Measurements from ENCODE around the gene LIMS2. TPM values are rescaled to one million over a fixed set of nuclear protein-coding genes. Genes with fewer than 3 reads are reported as not detected.

The LIMS2 gene
- polyA plus RNA-seq, 2 donors, result 32.4 to 58.4 TPM

DNA sequence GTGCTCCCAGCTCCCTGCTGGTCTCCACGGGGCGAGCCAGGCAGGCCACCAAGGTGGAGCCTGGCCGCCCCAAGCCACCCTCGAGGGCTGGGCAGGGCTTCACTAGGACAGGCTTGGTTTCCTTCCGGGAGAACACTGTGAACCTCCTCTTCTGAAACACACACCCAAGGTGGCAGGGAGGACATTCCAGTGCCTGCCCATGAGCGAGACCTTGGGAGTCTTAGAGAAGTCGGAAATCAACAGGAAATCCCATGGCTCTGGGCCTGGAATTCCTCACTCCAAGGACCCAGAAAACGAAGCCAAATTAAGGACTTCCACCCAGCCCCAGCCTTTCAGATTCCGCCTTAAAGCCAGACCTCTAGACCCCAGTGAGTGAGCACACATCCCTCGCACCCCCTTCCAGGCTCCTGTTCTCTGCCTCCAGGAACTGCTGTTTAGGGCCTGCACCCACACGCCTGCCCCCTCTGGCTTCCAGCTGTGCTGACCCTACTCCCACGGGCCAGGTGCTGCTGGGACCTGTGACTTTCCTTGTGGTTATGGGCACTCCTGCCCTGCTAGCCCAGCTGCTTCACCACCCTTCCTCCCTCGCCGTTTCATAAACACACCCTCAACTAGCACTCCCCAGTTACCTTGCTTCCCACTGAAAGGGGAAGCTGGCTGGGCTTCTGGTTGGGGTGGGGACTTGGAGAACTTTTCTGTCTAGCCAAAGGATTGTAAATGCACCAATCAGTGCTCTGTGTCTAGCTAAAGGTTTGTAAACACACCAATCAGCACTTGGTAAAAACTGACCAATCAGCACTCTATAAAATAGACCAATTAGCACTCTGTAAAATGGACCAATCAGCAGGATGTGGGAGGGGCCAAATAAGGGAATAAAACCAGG is 15.7 kb downstream of the LIMS2 start:
- peaks cover 6 to 25% of the 10 kb centered on the region in 2 donors for H3K4me1 ChIP-seq (ENCODE audit: control insufficient read depth in 2 of 2, insufficient read depth in 2 of 2, low read length in 1 of 2)
- no peaks in the 10 kb centered on the region for H3K9me3 ChIP-seq (ENCODE audit: control insufficient read depth in 2 of 2, insufficient read depth in 1 of 2, low read depth in 1 of 2, low read length in 1 of 2)
- peaks cover 0 to 5% of the 10 kb centered on the region in 2 donors for H3K36me3 ChIP-seq (ENCODE audit: control insufficient read depth in 2 of 2, insufficient read depth in 2 of 2, low read length in 1 of 2)
- no peaks in the 10 kb centered on the region for H3K27me3 ChIP-seq (ENCODE audit: control insufficient read depth in 1 of 2, insufficient read depth in 2 of 2, low read length in 2 of 2)
- H3K27ac ChIP-seq (ENCODE audit: low read depth in 2 of 2, low read length in 1 of 2), result peak overlapping the region; percentile 49 to 75
- H3K4me3 ChIP-seq (ENCODE audit: low read depth in 1 of 2, low read length in 2 of 2), result no peak overlapping the region
- WGBS, 2 donors, result 56 to 70% methylated on average over 14 of the region's 14 CpGs

DNA sequence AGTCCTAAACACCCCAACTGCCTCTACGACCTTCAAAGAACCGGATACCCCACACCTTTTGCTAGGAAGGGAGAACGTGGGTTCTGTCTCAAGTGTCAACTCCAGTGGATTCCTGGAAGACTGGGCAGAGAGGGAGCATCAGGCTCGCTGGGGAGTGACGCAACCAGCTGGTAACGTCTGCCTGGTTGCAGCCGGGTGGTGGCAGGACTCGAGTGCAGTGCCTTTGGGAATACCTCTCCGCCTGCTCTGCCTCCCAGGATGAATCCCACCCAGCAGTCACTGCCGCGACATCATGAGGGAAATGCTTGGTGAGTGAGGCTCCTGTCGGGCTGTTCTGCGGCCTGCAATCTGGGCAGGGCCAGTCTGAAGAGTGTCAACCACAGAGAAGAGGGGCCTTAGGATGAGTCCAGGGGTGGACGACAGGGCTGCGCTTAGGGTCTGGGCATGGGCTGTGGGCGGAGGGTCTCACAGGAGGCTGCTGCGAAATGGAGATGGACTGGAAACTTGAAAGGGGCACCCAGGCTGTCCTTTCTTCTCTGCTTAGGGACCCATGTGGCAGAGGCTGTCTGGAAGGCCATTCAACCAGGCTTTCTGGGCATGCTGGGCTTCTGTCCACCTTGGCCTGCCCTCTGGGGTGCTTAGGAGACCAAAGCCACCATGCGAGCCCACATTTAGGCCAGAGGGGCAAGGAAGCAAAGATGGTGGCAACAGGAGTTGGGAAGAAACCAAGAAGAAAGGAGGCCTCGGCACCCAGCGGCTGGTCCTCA is 16.5 kb downstream of the LIMS2 start:
- H3K27ac ChIP-seq (ENCODE audit: low read depth in 2 of 2, low read length in 1 of 2), result peak overlapping the region; percentile 49 to 75
- H3K4me1 ChIP-seq (ENCODE audit: control insufficient read depth in 2 of 2, insufficient read depth in 2 of 2, low read length in 1 of 2), result peaks cover under 1 to 25% of the 10 kb centered on the region in 2 donors
- no peaks in the 10 kb centered on the region for H3K27me3 ChIP-seq (ENCODE audit: control insufficient read depth in 1 of 2, insufficient read depth in 2 of 2, low read length in 2 of 2)
- WGBS, 2 donors, result 82 to 83% methylated on average over 20 of the region's 20 CpGs
- H3K4me3 ChIP-seq (ENCODE audit: low read depth in 1 of 2, low read length in 2 of 2), result no peak overlapping the region
- peaks cover 5 to 6% of the 10 kb centered on the region in 2 donors for H3K36me3 ChIP-seq (ENCODE audit: control insufficient read depth in 2 of 2, insufficient read depth in 2 of 2, low read length in 1 of 2)
- H3K9me3 ChIP-seq (ENCODE audit: control insufficient read depth in 2 of 2, insufficient read depth in 1 of 2, low read depth in 1 of 2, low read length in 1 of 2), result no peaks in the 10 kb centered on the region

DNA sequence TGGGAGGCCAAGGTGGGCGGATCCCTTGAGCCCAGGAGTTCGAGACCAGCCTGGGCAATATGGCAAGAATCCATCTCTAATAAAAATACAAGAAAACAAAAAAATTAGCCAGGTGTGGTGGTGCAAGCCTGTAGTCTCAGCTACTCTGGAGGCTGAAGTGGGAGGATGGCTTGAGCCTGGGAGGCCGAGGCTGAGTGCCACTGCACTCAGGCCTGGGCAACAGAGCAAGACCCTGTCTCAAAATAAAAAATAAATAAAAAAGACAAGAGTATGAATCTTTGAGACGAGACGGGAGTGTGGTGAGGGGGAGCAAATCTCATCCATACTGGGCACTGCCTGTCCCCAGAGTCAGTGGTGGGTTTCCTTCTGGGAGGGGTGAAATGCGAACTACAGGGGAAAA is 17.2 kb downstream of the LIMS2 start:
- Histone ChIP-seq H3K27me3 (ENCODE audit: control insufficient read depth in 1 of 2, insufficient read depth in 2 of 2, low read length in 2 of 2) (no peaks in the 10 kb centered on the region), H3K36me3 (ENCODE audit: control insufficient read depth in 2 of 2, insufficient read depth in 2 of 2, low read length in 1 of 2) (peaks cover 5 to 7% of the 10 kb centered on the region in 2 donors), H3K4me1 (ENCODE audit: control insufficient read depth in 2 of 2, insufficient read depth in 2 of 2, low read length in 1 of 2) (peaks cover 0 to 24% of the 10 kb centered on the region in 2 donors), H3K9me3 (ENCODE audit: control insufficient read depth in 2 of 2, insufficient read depth in 1 of 2, low read depth in 1 of 2, low read length in 1 of 2) (no peaks in the 10 kb centered on the region), H3K4me3 (ENCODE audit: low read depth in 1 of 2, low read length in 2 of 2) (no peak overlapping the region), H3K27ac (ENCODE audit: low read depth in 2 of 2, low read length in 1 of 2) (peak overlapping the region in 1 of 2 donors; percentile 75)
- 84 to 91% methylated on average over 6 of the region's 6 CpGs for WGBS, 2 donors

DNA sequence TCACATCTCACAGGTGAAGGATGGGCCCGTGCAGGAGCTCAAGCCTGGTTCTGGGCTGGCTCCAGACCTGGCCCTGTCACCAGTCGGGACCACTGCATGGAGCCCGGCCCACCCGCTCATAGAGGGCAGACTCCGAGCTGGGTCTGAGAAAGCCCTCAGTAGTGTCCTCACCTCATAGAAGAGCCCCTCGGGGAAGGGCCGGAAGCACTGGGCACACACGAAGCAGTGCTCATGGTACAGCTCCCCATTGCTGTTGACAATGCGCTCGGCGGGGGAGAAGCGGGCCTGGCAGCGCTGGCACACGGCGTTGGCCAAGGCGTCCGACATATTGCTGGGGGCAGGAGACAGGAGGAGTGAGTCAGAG is 18.1 kb downstream of the LIMS2 start:
- peaks cover 0 to 20% of the 10 kb centered on the region in 2 donors for H3K4me1 ChIP-seq (ENCODE audit: control insufficient read depth in 2 of 2, insufficient read depth in 2 of 2, low read length in 1 of 2)
- no peaks in the 10 kb centered on the region for H3K27me3 ChIP-seq (ENCODE audit: control insufficient read depth in 1 of 2, insufficient read depth in 2 of 2, low read length in 2 of 2)
- peak overlapping the region in 1 of 2 donors; percentile 27 for H3K27ac ChIP-seq (ENCODE audit: low read depth in 2 of 2, low read length in 1 of 2)
- H3K36me3 ChIP-seq (ENCODE audit: control insufficient read depth in 2 of 2, insufficient read depth in 2 of 2, low read length in 1 of 2), result peaks cover 5 to 7% of the 10 kb centered on the region in 2 donors
- 86% methylated on average over 17 of the region's 17 CpGs for WGBS, 2 donors
- H3K4me3 ChIP-seq (ENCODE audit: low read depth in 1 of 2, low read length in 2 of 2), result no peak overlapping the region
- H3K9me3 ChIP-seq (ENCODE audit: control insufficient read depth in 2 of 2, insufficient read depth in 1 of 2, low read depth in 1 of 2, low read length in 1 of 2), result no peaks in the 10 kb centered on the region

DNA sequence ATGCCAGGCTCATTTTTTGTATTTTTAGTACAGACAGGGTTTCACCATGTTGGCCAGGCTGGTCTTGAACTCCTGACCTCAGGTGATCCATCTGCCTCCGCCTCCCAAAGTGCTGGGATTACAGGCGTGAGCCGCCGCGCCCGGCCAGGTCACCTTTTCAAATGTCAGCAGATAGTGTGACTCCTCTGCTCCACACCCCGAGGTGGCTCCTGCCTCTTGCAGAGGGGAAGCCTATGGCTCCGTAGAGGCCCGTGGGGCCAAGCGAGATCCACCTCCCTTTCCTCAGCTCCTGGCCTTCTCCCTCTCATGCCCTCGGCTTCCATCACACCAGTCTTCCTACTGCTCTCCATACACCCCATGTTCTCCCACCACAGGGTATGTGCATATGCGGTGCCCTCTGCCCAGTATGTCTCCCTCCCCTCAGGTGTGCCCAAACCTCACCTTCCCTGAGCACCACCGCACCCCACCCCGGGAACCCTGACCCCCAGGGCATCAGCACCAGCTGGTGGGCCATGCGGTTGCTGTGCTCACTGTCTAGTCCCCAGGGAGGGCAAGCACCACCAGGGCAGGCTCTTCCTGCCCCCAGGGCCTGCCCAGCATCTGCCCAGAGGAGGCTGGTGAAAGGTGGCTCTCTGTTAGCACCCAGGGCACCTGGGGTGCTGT is 18.6 kb downstream of the LIMS2 start:
- Histone ChIP-seq H3K4me1 (ENCODE audit: control insufficient read depth in 2 of 2, insufficient read depth in 2 of 2, low read length in 1 of 2) (peaks cover 0 to 14% of the 10 kb centered on the region in 2 donors), H3K27ac (ENCODE audit: low read depth in 2 of 2, low read length in 1 of 2) (peak overlapping the region in 1 of 2 donors; percentile 27), H3K36me3 (ENCODE audit: control insufficient read depth in 2 of 2, insufficient read depth in 2 of 2, low read length in 1 of 2) (peaks cover 5 to 7% of the 10 kb centered on the region in 2 donors), H3K27me3 (ENCODE audit: control insufficient read depth in 1 of 2, insufficient read depth in 2 of 2, low read length in 2 of 2) (no peaks in the 10 kb centered on the region), H3K9me3 (ENCODE audit: control insufficient read depth in 2 of 2, insufficient read depth in 1 of 2, low read depth in 1 of 2, low read length in 1 of 2) (no peaks in the 10 kb centered on the region), H3K4me3 (ENCODE audit: low read depth in 1 of 2, low read length in 2 of 2) (no peak overlapping the region)
- WGBS, 2 donors, result 80 to 86% methylated on average over 15 of the region's 15 CpGs

DNA sequence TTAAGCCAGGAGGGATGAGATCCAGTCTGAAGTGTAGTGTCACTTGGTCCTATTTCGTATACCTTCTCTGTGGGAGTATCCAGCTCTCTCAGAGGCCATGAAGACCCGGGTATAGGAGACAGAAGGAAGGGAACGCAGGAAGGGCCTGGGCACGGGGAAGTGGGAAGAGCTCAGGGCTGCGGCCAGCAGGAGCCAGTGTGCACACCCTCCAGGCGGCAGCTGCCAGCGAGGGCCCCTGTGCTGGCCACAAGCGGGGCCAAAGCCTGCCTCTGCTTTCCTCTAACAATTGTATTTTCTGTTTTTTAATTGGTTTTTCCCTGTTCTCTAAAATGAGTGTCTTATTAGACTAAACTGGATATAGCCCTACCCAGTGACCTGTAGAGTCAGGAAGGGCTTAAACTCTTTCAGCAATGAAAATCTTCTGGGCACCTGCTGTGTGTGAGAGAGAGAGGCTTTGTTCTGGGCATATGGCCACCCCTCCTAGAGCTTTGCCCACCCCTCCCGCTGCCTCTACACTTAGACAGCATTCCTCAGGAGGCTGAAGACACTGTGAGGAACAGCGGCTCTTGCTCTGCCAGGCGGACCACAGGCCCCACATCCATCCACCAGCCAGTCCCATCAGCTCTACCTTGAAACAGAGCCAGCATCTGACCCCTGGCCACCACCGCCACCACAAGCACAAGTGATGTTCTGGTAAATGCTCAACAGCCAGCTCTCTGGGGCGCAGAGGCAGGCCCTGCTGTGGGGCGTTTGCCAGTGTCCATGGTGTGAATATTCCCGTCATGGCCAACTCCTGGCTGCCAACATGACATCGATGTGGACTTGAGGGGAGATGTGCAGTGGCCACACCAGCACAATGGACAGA is 19.9 kb downstream of the LIMS2 start:
- H3K4me3 ChIP-seq (ENCODE audit: low read depth in 1 of 2, low read length in 2 of 2), result no peak overlapping the region
- H3K27ac ChIP-seq (ENCODE audit: low read depth in 2 of 2, low read length in 1 of 2), result peak overlapping the region; percentile 1 to 63
- H3K36me3 ChIP-seq (ENCODE audit: control insufficient read depth in 2 of 2, insufficient read depth in 2 of 2, low read length in 1 of 2), result peaks cover under 1 to 7% of the 10 kb centered on the region in 2 donors
- H3K27me3 ChIP-seq (ENCODE audit: control insufficient read depth in 1 of 2, insufficient read depth in 2 of 2, low read length in 2 of 2), result no peaks in the 10 kb centered on the region
- H3K4me1 ChIP-seq (ENCODE audit: control insufficient read depth in 2 of 2, insufficient read depth in 2 of 2, low read length in 1 of 2), result peaks cover 0 to 13% of the 10 kb centered on the region in 2 donors
- H3K9me3 ChIP-seq (ENCODE audit: control insufficient read depth in 2 of 2, insufficient read depth in 1 of 2, low read depth in 1 of 2, low read length in 1 of 2), result no peaks in the 10 kb centered on the region
- 73 to 87% methylated on average over 16 of the region's 16 CpGs for WGBS, 2 donors

DNA sequence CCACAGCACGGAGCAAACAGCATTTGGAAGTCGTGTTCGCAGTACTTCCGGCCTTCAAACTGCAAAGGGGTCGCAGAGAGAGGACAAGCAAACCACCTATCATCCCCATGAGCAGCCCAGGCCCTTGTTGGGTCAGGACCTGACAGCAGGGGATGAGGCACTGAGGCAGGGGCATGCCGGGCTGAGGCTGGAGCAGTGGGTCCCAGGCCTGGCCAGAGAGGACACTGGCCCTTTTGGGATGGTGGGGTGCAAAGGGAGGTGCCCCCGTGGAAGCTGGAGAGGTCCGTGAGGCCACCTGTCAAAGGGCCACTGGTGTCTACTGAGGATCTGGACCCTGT is 20.5 kb downstream of the LIMS2 start:
- Histone ChIP-seq H3K9me3 (ENCODE audit: control insufficient read depth in 2 of 2, insufficient read depth in 1 of 2, low read depth in 1 of 2, low read length in 1 of 2) (no peaks in the 10 kb centered on the region), H3K27ac (ENCODE audit: low read depth in 2 of 2, low read length in 1 of 2) (peak overlapping the region in 1 of 2 donors; percentile 63), H3K4me3 (ENCODE audit: low read depth in 1 of 2, low read length in 2 of 2) (no peak overlapping the region), H3K36me3 (ENCODE audit: control insufficient read depth in 2 of 2, insufficient read depth in 2 of 2, low read length in 1 of 2) (peaks cover 0 to 7% of the 10 kb centered on the region in 2 donors), H3K4me1 (ENCODE audit: control insufficient read depth in 2 of 2, insufficient read depth in 2 of 2, low read length in 1 of 2) (peaks cover 0 to 13% of the 10 kb centered on the region in 2 donors), H3K27me3 (ENCODE audit: control insufficient read depth in 1 of 2, insufficient read depth in 2 of 2, low read length in 2 of 2) (no peaks in the 10 kb centered on the region)
- 87 to 89% methylated on average over 8 of the region's 8 CpGs for WGBS, 2 donors

DNA sequence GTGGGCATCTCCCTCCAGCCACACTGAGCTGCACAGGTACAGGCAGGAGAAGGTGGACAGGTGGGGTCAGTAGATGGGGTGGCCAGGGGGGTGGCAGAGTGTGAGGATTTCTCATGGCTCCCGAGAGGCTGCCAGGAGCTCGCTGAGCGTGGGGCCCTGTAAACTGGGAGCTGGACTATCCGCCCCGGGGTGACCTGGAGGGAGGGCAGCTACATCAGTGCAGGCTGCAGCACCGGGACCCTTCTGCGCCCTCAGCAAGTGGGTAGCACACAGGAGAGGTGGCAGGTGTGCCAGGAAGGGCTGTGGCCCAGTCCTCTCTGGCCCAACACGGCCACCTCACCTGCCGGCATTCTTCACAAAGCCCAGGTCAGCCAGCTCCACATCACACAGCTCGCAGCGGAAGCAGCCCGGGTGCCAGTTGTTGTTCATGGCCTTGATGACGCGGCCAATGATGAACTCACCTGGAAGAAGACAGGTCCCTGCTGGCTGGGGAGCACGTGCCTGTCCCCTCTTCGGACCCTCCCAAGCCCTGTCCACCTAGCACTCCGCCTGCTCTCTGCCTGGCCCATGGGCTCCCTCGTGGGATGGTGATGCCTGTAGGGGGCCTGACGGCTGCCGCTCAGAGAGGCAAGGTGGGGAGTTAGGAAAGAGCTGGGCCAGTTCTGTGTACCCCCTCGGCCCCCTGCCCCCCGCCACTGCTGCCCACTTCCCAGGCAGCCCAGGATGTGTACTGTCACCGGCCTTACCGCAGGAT is 21.1 kb downstream of the LIMS2 start:
- H3K4me1 ChIP-seq (ENCODE audit: control insufficient read depth in 2 of 2, insufficient read depth in 2 of 2, low read length in 1 of 2), result peaks cover 0 to 13% of the 10 kb centered on the region in 2 donors
- 89 to 90% methylated on average over 24 of the region's 24 CpGs for WGBS, 2 donors
- no peaks in the 10 kb centered on the region for H3K9me3 ChIP-seq (ENCODE audit: control insufficient read depth in 2 of 2, insufficient read depth in 1 of 2, low read depth in 1 of 2, low read length in 1 of 2)
- H3K27ac ChIP-seq (ENCODE audit: low read depth in 2 of 2, low read length in 1 of 2), result no peak overlapping the region
- no peak overlapping the region for H3K4me3 ChIP-seq (ENCODE audit: low read depth in 1 of 2, low read length in 2 of 2)
- H3K27me3 ChIP-seq (ENCODE audit: control insufficient read depth in 1 of 2, insufficient read depth in 2 of 2, low read length in 2 of 2), result no peaks in the 10 kb centered on the region
- peaks cover 0 to 7% of the 10 kb centered on the region in 2 donors for H3K36me3 ChIP-seq (ENCODE audit: control insufficient read depth in 2 of 2, insufficient read depth in 2 of 2, low read length in 1 of 2)
